Activated CD8-positive, alpha-beta memory T cell treated with anti-CD3 and anti-CD28 coated beads for 36 hours (primary cell): ENCODE results near the gene GNGT2. TPM values are rescaled to one million over a fixed set of nuclear protein-coding genes. Genes with fewer than 3 reads are reported as not detected.

Source experiments
- CTCF ChIA-PET: fragments of 350-600 bp; sonication (Branson Sonifier 250); formaldehyde crosslinking; loops from one replicate; lab custom pipeline; 2021; ENCODE audit warnings: antibody characterized with exemption; lab: Charles Lee
- POLR2A ChIA-PET: fragments of 350-600 bp; sonication (Branson Sonifier 250); formaldehyde crosslinking; loops from one replicate; lab custom pipeline; 2021; ENCODE audit warnings: antibody characterized with exemption; lab: Charles Lee
- total RNA-seq, 2 experiments: library from RNA; stranded (reverse); gene quantifications; one replicate each; pipeline ENCODE4 v1.2.3, GENCODE V29; 2021

Gene GNGT2
- total RNA-seq, 2 experiments from 2014 or later = 25.7 to 26.2 TPM

- CTCF ChIA-PET = no interaction called here
- POLR2A ChIA-PET = no interaction called here
These were observed 54.1 kb downstream of the GNGT2 start for GRCh38 chr17:49156256-49156655.

Other genes starting within 250 kb of the GNGT2 start
- gene GIP, start 242.0 kb downstream of the GNGT2 start, total RNA-seq = not detected
- gene IGF2BP1, start 213.2 kb downstream of the GNGT2 start, total RNA-seq = under 1 TPM; 0.40 to 0.59 TPM
- gene B4GALNT2, start 77.8 kb downstream of the GNGT2 start, total RNA-seq = not detected
- gene ABI3, start 133 bp upstream of the GNGT2 start, total RNA-seq = 10 to 100 TPM; 49.7 to 52.0 TPM
- gene PHOSPHO1, start 20.2 kb upstream of the GNGT2 start, total RNA-seq = not detected
- gene ZNF652, start 151.7 kb upstream of the GNGT2 start, total RNA-seq = 1 to 10 TPM; 5.6 to 6.5 TPM
- 100 to 1,000 TPM; 481 to 482 TPM for gene PHB1, start 204.3 kb upstream of the GNGT2 start, total RNA-seq